ENCODE data around the gene AMY1B.
"Not testable (repeated sequence)": the region's sequence is repeated elsewhere in the genome, so short reads cannot be mapped to it uniquely, and the experiment has no call there.

DNA sequence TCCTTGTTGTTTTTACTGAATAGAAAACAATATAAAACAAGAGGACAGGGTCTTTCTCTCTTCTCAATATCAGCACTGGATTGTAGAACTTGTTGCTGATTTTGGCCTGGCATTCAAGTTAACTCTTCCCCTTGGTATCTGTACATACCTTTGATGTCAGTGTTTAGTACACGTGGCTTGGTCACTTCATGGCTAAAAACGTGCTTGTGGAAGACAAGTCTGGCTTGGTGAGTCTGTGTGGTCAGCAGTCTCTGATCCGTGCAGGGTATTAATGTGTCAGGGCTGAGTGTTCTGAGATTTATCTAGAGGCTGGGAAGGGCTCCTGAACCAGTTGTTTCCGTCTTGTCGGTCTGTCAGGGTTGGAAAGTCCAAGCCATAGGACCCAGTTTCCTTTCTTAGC lies 40.5 kb downstream of the AMY1B start, which contains the start of gene AMY1A:
- TF ChIP-seq, protein P1, sequence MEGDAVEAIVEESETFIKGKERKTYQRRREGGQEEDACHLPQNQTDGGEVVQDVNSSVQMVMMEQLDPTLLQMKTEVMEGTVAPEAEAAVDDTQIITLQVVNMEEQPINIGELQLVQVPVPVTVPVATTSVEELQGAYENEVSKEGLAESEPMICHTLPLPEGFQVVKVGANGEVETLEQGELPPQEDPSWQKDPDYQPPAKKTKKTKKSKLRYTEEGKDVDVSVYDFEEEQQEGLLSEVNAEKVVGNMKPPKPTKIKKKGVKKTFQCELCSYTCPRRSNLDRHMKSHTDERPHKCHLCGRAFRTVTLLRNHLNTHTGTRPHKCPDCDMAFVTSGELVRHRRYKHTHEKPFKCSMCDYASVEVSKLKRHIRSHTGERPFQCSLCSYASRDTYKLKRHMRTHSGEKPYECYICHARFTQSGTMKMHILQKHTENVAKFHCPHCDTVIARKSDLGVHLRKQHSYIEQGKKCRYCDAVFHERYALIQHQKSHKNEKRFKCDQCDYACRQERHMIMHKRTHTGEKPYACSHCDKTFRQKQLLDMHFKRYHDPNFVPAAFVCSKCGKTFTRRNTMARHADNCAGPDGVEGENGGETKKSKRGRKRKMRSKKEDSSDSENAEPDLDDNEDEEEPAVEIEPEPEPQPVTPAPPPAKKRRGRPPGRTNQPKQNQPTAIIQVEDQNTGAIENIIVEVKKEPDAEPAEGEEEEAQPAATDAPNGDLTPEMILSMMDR (conservative IDR thresholded peaks at IDR 0.05; ENCODE audit: low read length) = not testable (repeated sequence)
- not testable (repeated sequence) for TF ChIP-seq EZH2phosphoT487 (IDR thresholded peaks at IDR 0.05; ENCODE audit: borderline replicate concordance)

Measured in Loucy (cell line).